ENCODE results near the gene EFNB2.

GRCh38 chr13:106505295-106505694 lies 30.2 kb downstream of the EFNB2 start:
- no peak for TF ChIP-seq CTCF (IDR thresholded peaks at IDR 0.05)
- TF ChIP-seq POLR2A (IDR thresholded peaks at IDR 0.05) = no peak

Data from adrenal gland (tissue), 5 donors.